PC-9 (cell line): ENCODE data around the gene PCK2. TPM values are rescaled to one million over a fixed set of nuclear protein-coding genes. Genes with fewer than 3 reads are reported as not detected.

Experiments used
- BruUV-seq: library from RNA; stranded (reverse); fragments of 400-500 nt; replicated peaks from 2 replicates; lab custom pipeline; 2021; lab: Mats Ljungman, UMichigan
- CTCF ChIA-PET: fragments of 300-600 bp; sonication (Branson Sonifier 250); formaldehyde crosslinking; loops from one replicate; lab custom pipeline; 2022; ENCODE audit warnings: antibody characterized with exemption; lab: Charles Lee
- POLR2A ChIA-PET: fragments of 300-600 bp; sonication (Branson Sonifier 250); formaldehyde crosslinking; loops from one replicate; lab custom pipeline; 2022; ENCODE audit warnings: antibody characterized with exemption; ENCODE audit not compliant: unreplicated experiment; lab: Charles Lee
- DNase-seq, 2 experiments: peaks; one replicate each; pipeline versions ENCODE4 v3.0.0 to v3.0.0-alpha.2; 2015 to 2022; ENCODE audit warnings: mixed read lengths in 1 of 2
- H2AFZ ChIP-seq: fragments of 200-600 bp; sonication (generic); 2 replicates; pipeline ENCODE4 v1.8.1; 2017; ENCODE audit warnings: antibody characterized with exemption
- H3F3A ChIP-seq: fragments of 200-600 bp; sonication (generic); 2 replicates; pipeline ENCODE4 v1.8.1; 2017; ENCODE audit warnings: antibody characterized with exemption, mild to moderate bottlenecking, low read depth; ENCODE audit not compliant: insufficient read depth
- H3K27ac ChIP-seq: fragments of 200-600 bp; sonication (generic); 2 replicates; pipeline ENCODE4 v1.6.1; 2016; ENCODE audit warnings: mixed run types
- H3K27me3 ChIP-seq: fragments of 200-600 bp; sonication (generic); 2 replicates; pipeline ENCODE4 v1.6.1; 2016; ENCODE audit warnings: low read depth, mixed run types; ENCODE audit not compliant: insufficient read depth
- H3K36me3 ChIP-seq: fragments of 200-600 bp; sonication (generic); 2 replicates; pipeline ENCODE4 v1.6.1; 2016; ENCODE audit warnings: low read depth, mixed run types
- H3K4me1 ChIP-seq: fragments of 200-600 bp; sonication (generic); replicated peaks from 2 replicates; pipeline ENCODE4 v1.6.1; 2016; ENCODE audit warnings: mixed run types; ENCODE audit not compliant: insufficient read depth
- H3K4me2 ChIP-seq: fragments of 200-600 bp; sonication (generic); 2 replicates; pipeline ENCODE4 v1.6.1; 2017; ENCODE audit warnings: mixed run types
- H3K4me3 ChIP-seq: fragments of 200-600 bp; sonication (generic); 2 replicates; pipeline ENCODE4 v1.6.1; 2016; ENCODE audit warnings: mixed run types
- H3K79me2 ChIP-seq: fragments of 200-600 bp; sonication (generic); 2 replicates; pipeline ENCODE4 v1.6.1; 2017; ENCODE audit warnings: low read depth, mixed run types
- H3K9me2 ChIP-seq: fragments of 200-600 bp; sonication (generic); 2 replicates; pipeline ENCODE4 v1.8.1; 2017; ENCODE audit warnings: mild to moderate bottlenecking; ENCODE audit not compliant: insufficient read depth
- H3K9me3 ChIP-seq: fragments of 200-600 bp; sonication (generic); 2 replicates; pipeline ENCODE4 v1.8.1; 2016; ENCODE audit warnings: low read depth; ENCODE audit not compliant: insufficient read depth
- H4K20me1 ChIP-seq: fragments of 200-600 bp; sonication (generic); 2 replicates; pipeline ENCODE4 v1.8.1; 2017; ENCODE audit not compliant: insufficient read depth
- EZH2 ChIP-seq: fragments of 200-600 bp; sonication (generic); IDR thresholded peaks from 2 replicates; pipeline ENCODE4 v1.8.0; 2017; ENCODE audit warnings: antibody characterized with exemption, low read depth
- intact Hi-C: fragments of 100-400 bp; cut with micrococcal nuclease; formaldehyde crosslinking; loops from one replicate; pipeline ENCODE4 v1.10.0; 2022; ENCODE audit not compliant: unreplicated experiment
- total RNA-seq: library from RNA; stranded (reverse); gene quantifications from 2 replicates; pipeline ENCODE4 v1.2.3, GENCODE V29; 2021
- TF ChIP-seq, protein P1 (sequence below): fragments of 200-600 bp; sonication (generic); conservative IDR thresholded peaks from 2 replicates; pipeline ENCODE4 v1.6.1; 2017; ENCODE audit warnings: mixed run types, antibody characterized with exemption, mild to moderate bottlenecking, moderate library complexity

The PCK2 gene
- total RNA-seq, 1 experiment from 2014 or later, result 77.4 TPM

DNA sequence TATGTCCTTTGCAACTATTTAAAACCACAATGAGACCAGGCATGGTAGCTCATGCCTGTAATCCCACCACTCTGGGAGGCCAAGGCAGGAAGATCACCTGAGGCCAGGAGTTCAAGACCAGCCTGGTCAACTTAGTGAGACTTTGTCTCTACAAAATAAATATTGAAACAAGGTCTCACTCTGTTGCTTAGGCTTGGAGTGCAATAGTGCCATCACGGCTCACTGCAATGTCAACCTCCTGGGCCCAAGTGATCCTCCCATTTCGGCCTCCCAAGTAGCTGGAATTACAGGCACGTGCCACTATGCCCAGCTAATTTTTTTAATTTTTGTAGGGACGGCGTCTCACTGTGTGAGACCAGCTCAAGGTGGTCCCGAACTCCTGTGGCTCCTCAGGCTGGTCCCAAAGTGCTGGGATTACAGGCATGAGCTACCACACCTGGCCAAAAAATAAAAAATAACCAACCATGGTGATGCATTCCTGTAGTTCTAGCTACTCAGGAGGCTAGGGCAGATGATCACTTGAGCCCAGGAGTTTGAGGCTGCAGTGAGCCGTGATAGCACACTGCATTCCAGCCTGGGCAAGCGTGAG lies 35.4 kb downstream of the PCK2 start:
- H3K27me3 ChIP-seq, result no peaks in the 10 kb centered on the region
- H4K20me1 ChIP-seq, result no peaks in the 10 kb centered on the region
- ChIA-PET POLR2A (no interaction called here), CTCF (interaction anchor here (0.6 kb wide), 2 partner anchors 12 to 83 kb away, joined by 3 to 5 read pairs; partner anchors contain the start of gene EMC9)
- no TSS peak for BruUV-seq
- no peak overlapping the region for H3K4me2 ChIP-seq
- no peak for DNase-seq
- no peaks in the 10 kb centered on the region for H3F3A ChIP-seq
- no peak overlapping the region for H3K27ac ChIP-seq
- H2AFZ ChIP-seq, result no peak overlapping the region
- H3K79me2 ChIP-seq, result no peaks in the 10 kb centered on the region
- H3K36me3 ChIP-seq, result no peaks in the 10 kb centered on the region
- no peak for TF ChIP-seq EZH2
- TF ChIP-seq, protein P1, sequence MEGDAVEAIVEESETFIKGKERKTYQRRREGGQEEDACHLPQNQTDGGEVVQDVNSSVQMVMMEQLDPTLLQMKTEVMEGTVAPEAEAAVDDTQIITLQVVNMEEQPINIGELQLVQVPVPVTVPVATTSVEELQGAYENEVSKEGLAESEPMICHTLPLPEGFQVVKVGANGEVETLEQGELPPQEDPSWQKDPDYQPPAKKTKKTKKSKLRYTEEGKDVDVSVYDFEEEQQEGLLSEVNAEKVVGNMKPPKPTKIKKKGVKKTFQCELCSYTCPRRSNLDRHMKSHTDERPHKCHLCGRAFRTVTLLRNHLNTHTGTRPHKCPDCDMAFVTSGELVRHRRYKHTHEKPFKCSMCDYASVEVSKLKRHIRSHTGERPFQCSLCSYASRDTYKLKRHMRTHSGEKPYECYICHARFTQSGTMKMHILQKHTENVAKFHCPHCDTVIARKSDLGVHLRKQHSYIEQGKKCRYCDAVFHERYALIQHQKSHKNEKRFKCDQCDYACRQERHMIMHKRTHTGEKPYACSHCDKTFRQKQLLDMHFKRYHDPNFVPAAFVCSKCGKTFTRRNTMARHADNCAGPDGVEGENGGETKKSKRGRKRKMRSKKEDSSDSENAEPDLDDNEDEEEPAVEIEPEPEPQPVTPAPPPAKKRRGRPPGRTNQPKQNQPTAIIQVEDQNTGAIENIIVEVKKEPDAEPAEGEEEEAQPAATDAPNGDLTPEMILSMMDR, result no peak
- no peaks in the 10 kb centered on the region for H3K4me1 ChIP-seq
- no peaks in the 10 kb centered on the region for H3K9me3 ChIP-seq
- intact Hi-C loops, result no loop called here
- H3K9me2 ChIP-seq, result no peaks in the 10 kb centered on the region
- no peak overlapping the region for H3K4me3 ChIP-seq

DNA sequence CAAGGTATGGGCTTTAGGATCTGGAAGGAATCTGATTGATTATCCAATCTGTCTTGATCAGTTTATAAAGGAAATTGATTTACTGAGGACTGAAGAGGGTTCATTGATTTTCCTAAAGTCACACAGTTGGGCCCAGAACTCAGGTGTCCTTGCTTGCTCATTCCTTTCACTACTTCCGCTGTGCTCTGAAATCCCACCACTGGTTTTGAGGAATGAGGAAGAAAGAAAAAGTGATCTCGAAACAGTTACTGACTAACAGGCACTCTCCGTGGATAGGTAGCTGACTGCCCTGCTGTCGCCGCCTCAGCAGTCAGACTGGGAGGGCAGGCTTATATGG lies 36.2 kb downstream of the PCK2 start, which contains the start of gene FITM1:
Gene FITM1 (plus strand): TSS at position 280 of the 337 bp plus-strand sequence. CDS start 905 bp downstream, outside the sequence.
- no peak for TF ChIP-seq EZH2
- TF ChIP-seq, protein P1, result no peak
- BruUV-seq, result no TSS peak

DNA sequence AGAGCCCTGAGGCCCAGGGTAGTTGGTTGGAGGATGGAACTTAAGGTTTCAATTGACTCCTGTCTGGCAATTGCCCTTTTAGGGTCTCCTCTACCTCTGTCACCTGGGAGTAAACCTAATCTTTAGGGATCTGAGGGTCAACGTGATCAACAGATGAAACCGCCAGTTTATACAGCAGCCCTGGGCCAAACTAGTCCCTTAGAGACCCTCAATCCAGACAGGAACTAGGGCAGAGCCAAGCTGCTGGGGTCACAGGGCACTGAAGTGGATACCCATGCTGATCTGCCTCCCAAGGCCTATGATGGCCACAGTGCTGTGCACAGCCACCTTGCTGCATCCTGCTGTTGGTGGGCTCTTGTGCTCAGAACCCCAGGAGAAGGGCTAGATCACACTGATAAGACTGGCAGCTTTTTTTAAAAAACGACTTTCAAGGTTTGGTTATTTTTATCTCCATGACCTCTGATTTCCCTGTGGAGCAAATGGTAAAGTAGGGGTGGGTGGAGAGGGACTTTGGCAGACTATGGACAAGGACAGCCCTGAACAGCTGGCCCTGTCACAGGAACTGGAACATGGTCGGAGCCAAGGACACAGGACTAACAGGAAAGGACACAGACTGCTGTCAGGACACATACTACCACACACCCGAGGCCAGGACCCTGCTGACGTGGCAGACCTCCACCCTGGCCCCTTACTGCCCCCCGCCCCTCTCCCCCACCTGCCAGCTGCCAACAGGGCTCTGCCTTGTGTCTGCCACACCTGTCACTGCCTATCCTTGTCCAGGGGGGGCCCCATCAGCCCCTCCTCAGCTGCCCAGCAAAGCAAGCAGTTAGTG lies 36.8 kb downstream of the PCK2 start:
- Histone ChIP-seq H3F3A (peaks cover 7% of the 10 kb centered on the region; the same call in 1 of the 2 replicates), H3K9me3 (no peaks in the 10 kb centered on the region), H3K36me3 (no peaks in the 10 kb centered on the region), H3K4me1 (peaks cover 6% of the 10 kb centered on the region; the same call in 1 of the 2 replicates), H3K27ac (no peak overlapping the region), H3K4me2 (no peak overlapping the region), H3K9me2 (no peaks in the 10 kb centered on the region), H2AFZ (no peak overlapping the region), H3K27me3 (no peaks in the 10 kb centered on the region), H4K20me1 (no peaks in the 10 kb centered on the region), H3K79me2 (no peaks in the 10 kb centered on the region), H3K4me3 (no peak overlapping the region)
- DNase-seq, result no peak
- ChIA-PET POLR2A (interaction anchor here (0.9 kb wide), 1 partner anchor 81 kb away, joined by 6 read pairs; no protein-coding TSS in a partner anchor), CTCF (no interaction called here)
- no TSS peak for BruUV-seq
- TF ChIP-seq, protein P1, result no peak
- no peak for TF ChIP-seq EZH2
- intact Hi-C loops, result no loop called here

More for the DNA sequence above, 36.2 kb downstream of the PCK2 start, which contains the start of gene FITM1:
- H3K27ac ChIP-seq, result no peak within 1 kb of the TSS
- no peaks in the 10 kb centered on the region for H3K79me2 ChIP-seq
- DNase-seq, result no peak
- H2AFZ ChIP-seq, result no peak within 1 kb of the TSS
- H3K9me3 ChIP-seq, result no peaks in the 10 kb centered on the region
- H3K36me3 ChIP-seq, result no peaks in the 10 kb centered on the region
- no peaks in the 10 kb centered on the region for H3K9me2 ChIP-seq
- H3K27me3 ChIP-seq, result no peaks in the 10 kb centered on the region
- H3K4me1 ChIP-seq, result peaks cover 4% of the 10 kb centered on the region; the same call in 1 of the 2 replicates
- ChIA-PET CTCF (no interaction called here), POLR2A (no interaction called here)
- no peak within 1 kb of the TSS for H3K4me3 ChIP-seq
- H3F3A ChIP-seq, result peaks cover 4% of the 10 kb centered on the region; the same call in 1 of the 2 replicates
- H3K4me2 ChIP-seq, result no peak within 1 kb of the TSS
- intact Hi-C loops, result no loop called here
- no peaks in the 10 kb centered on the region for H4K20me1 ChIP-seq
